Stimulated activated memory B cell treated with anti-CD40 and anti-IgM and Interleukin-4, amounts not matched to agents 10 μg/mL and 1 μg/mL and 100 μg/mL, for 72 hours (primary cell): ENCODE results near the gene KCNK2.

Experiments
- ATAC-seq: fragments of 150-1000 bp; cut with Tn5 transposase; 2 replicates; pipeline ENCODE4 v1.10.0; 2021
- H3K27ac Mint-ChIP-seq: one replicate; pipeline ENCODE4 v1.8.0; 2022; ENCODE audit warnings: mild to moderate bottlenecking, mixed read lengths
- H3K27me3 Mint-ChIP-seq: one replicate; pipeline ENCODE4 v1.8.0; 2022; ENCODE audit warnings: mixed read lengths
- H3K36me3 Mint-ChIP-seq: one replicate; pipeline ENCODE4 v1.8.0; 2022; ENCODE audit warnings: mixed read lengths
- H3K4me1 Mint-ChIP-seq: one replicate; pipeline ENCODE4 v1.8.0; 2022; ENCODE audit warnings: mixed read lengths
- H3K4me3 Mint-ChIP-seq: one replicate; pipeline ENCODE4 v1.8.0; 2022; ENCODE audit warnings: mild to moderate bottlenecking, moderate library complexity, mixed read lengths
- H3K9me3 Mint-ChIP-seq: one replicate; pipeline ENCODE4 v1.8.0; 2022; ENCODE audit warnings: mixed read lengths

KCNK2 gene, protein sequence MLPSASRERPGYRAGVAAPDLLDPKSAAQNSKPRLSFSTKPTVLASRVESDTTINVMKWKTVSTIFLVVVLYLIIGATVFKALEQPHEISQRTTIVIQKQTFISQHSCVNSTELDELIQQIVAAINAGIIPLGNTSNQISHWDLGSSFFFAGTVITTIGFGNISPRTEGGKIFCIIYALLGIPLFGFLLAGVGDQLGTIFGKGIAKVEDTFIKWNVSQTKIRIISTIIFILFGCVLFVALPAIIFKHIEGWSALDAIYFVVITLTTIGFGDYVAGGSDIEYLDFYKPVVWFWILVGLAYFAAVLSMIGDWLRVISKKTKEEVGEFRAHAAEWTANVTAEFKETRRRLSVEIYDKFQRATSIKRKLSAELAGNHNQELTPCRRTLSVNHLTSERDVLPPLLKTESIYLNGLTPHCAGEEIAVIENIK

DNA sequence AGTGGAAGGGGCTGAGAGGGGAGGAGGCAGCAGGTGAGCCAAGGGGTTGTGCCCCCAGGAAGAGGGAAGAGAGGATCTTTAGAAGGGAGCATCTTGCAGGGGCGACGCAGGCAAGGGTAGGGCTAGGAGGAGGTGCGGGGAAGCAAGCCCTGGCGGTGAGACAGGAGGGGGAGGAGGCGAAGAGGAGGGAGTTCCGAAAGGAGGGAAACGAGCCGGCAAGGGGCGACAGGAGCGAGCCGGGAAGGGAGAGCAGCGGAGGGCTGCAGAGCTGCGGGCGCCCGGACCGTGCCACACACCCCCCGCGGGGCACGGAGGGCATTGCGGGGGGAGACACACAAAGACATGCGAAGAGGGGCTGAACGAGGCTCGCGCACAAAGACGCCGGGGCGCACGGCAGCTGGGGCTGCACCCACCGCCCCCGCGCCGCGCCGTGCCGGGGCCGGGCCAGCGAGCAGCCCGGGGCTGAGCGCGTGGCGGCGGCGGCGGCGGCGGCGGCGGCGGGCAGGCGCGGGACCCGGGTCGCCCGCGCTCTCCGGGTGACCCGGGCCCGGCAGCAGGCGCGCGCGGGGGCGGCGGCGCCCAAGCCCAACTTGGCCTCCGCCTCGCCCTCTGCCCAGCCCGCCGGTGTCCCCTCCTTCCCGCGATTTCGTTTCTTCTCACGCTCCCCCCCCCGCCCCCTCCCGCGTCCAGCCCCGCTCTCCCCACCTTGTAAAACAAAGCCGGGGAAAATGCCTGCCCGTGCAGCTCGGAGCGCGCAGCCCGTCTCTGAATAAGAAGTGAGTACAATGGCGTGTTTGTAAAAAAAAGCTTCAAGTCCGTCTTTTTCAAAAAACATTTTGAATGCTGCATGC lies at the start of gene KCNK2:
Gene KCNK2 (plus strand): TSS at position 206 of the 851 bp plus-strand sequence. CDS start 649 bp downstream, outside the sequence.
- H3K4me1 Mint-ChIP-seq, result peaks cover 5% of the 10 kb centered on the region
- H3K36me3 Mint-ChIP-seq, result no peaks in the 10 kb centered on the region
- ATAC-seq, result peak; percentile 18
- no peak within 1 kb of the TSS for H3K4me3 Mint-ChIP-seq
- H3K27ac Mint-ChIP-seq, result no peak within 1 kb of the TSS
- H3K9me3 Mint-ChIP-seq, result peaks cover 4% of the 10 kb centered on the region
- H3K27me3 Mint-ChIP-seq, result peaks cover 47% of the 10 kb centered on the region

DNA sequence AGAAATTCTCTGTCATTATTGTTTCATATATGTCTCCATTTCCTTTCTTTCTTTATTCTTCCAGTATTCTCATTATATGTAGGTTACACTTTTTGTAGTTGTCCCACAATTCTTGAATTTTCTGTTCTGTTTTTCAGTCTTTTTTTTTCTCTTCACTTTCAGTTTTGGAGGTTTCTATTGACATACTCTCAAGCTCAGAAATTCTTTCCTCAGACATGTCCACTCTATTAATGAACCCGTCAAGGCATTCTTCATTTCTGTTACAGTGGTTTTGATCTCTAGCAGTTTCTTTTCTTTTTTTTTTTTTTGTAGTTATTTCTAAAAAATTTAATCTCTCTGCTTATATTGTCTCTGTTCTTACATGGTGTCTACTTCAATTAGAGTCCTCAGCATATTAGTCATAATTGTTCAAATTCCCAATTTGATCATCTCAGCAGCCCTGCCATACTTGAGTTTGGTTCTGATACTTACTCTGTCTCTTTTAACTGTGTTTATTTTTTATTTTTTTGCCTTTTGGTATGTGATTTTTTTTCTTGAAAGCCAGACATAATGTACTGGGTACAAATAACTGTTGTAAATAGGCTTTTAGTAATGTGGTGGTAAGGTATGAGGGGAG lies 49.5 kb upstream of the KCNK2 start:
- no peak for ATAC-seq
- H3K27ac Mint-ChIP-seq, result no peak overlapping the region
- H3K9me3 Mint-ChIP-seq, result peaks cover 2% of the 10 kb centered on the region
- no peaks in the 10 kb centered on the region for H3K4me1 Mint-ChIP-seq
- no peak overlapping the region for H3K4me3 Mint-ChIP-seq
- H3K27me3 Mint-ChIP-seq, result no peaks in the 10 kb centered on the region
- H3K36me3 Mint-ChIP-seq, result no peaks in the 10 kb centered on the region

DNA sequence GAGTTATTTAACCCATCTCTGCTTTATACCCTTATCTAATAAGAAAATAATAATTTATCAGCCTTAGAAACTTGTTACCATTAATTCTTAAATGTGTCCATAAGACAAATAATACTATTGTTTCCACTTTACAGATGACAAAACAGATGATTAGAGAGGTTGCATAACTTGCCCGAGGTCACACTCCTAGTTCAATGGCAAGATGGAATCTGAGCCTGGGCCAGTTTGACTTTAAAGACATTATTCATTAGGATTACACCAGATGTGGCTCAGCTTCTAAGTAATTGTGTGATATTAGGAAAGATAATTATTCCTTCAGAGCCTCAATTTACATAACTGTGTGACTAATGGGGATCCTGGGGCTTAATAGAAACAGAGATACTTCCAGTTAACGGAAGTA lies 42.3 kb upstream of the KCNK2 start:
- no peak for ATAC-seq
- H3K4me3 Mint-ChIP-seq, result no peak overlapping the region
- H3K9me3 Mint-ChIP-seq, result peaks cover 7% of the 10 kb centered on the region
- H3K27ac Mint-ChIP-seq, result no peak overlapping the region
- H3K27me3 Mint-ChIP-seq, result no peaks in the 10 kb centered on the region
- H3K36me3 Mint-ChIP-seq, result no peaks in the 10 kb centered on the region
- H3K4me1 Mint-ChIP-seq, result no peaks in the 10 kb centered on the region

DNA sequence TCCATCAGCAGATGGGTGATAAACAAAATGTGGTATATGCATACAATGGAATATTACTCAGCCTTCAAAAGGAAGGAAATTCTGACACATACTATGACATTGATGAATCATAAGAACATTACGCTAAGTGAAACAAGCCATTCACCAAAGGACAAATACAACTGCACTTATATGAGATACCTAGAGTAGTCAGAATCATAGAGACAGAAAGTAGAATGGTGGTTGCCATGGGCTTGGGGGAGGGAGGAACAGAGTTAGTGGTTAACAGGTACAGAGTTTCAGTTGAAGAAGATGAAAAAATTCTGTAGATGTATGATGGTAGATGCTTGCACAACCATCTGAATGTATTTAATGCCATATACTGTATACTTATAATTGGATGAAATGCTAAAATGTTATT lies 39.1 kb upstream of the KCNK2 start:
- H3K9me3 Mint-ChIP-seq, result peaks cover 7% of the 10 kb centered on the region
- no peaks in the 10 kb centered on the region for H3K36me3 Mint-ChIP-seq
- H3K27me3 Mint-ChIP-seq, result no peaks in the 10 kb centered on the region
- H3K27ac Mint-ChIP-seq, result no peak overlapping the region
- H3K4me1 Mint-ChIP-seq, result no peaks in the 10 kb centered on the region
- no peak overlapping the region for H3K4me3 Mint-ChIP-seq
- ATAC-seq, result no peak

DNA sequence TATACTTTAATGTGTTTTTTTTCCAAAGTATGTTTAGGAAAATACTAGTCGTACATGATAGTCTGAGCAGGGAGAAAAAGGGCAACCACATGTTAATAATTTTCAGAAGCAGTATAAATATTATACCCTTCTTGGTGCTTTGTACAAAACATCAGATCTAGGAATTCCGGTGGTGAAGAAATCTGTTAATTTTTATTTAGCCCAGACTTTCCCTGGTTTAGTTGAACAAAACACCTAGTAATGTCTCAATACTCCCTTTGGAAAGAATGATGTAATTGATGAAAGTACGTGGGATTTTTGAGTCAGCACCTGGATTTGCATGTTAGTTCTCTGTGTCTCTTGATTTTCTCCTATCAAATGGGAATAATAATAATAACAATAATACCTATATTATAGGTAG lies 38.4 kb upstream of the KCNK2 start:
- Mint-ChIP-seq H3K9me3 (peaks cover 7% of the 10 kb centered on the region), H3K4me3 (no peak overlapping the region), H3K27me3 (no peaks in the 10 kb centered on the region), H3K4me1 (no peaks in the 10 kb centered on the region), H3K36me3 (no peaks in the 10 kb centered on the region), H3K27ac (no peak overlapping the region)
- ATAC-seq, result no peak

DNA sequence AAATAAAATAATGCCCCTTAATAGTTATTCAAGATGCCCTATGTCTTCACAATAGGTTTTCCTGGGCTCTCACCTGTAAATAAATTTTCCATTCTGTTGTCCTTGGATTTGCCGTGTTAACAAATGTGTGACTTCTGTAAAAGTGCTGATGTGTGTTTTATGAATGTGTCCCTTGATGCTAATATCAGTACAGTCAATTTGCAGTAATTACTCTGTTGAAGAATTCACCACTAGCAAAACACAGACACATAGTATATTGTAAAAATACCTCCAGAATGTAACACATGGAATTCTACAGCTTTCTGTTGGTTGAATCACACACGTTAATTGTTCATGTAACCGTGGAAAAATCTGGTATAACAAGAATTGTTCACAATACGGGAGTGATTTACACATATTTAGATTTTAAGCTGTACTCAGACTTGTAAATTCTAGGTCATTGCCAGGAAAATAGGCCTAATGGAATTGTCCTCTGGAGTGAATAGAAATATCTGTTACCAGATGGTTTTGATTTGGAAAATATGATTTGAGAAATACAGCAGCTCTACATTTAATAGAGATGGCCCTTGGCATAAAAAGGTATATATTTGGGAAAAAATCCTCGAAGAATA lies 36.7 kb upstream of the KCNK2 start:
- H3K36me3 Mint-ChIP-seq, result no peaks in the 10 kb centered on the region
- peaks cover 7% of the 10 kb centered on the region for H3K9me3 Mint-ChIP-seq
- ATAC-seq, result no peak
- no peaks in the 10 kb centered on the region for H3K27me3 Mint-ChIP-seq
- H3K4me1 Mint-ChIP-seq, result no peaks in the 10 kb centered on the region
- H3K4me3 Mint-ChIP-seq, result no peak overlapping the region
- H3K27ac Mint-ChIP-seq, result no peak overlapping the region

DNA sequence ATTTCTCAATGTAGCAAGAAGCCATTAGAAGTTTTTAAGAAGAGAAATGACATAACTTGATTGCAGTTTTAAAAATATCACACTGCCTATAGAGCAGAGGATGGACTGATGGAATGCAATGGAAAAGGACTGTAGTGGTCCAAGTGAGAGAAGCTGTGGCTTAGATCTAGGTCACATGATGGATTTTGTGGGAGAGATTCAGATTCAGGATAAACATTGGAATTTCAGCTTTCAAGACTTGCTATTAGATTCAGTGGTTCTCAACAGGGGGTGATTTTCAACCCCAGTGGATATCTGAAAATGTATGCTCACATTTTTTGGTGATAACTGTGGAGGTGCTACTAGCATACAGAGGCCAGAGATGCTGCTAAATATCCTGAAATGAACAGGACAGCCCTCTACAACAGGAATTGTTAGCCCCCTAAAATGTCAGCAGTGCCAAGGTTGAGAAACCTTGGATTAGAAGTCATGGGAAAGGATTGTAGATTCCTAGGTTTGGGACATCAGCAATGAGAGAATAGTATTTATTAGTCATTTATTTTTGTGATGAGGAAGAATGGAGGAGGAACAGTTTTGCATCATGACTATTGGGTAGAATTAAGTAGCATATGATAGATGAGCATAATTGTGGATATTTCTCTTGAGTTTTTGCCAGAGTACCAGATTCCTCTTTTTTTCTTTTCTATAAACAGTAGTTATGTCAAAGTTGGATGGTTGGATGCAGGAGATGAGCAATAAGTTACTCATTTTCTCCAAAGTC lies 30.1 kb upstream of the KCNK2 start:
- H3K27me3 Mint-ChIP-seq, result no peaks in the 10 kb centered on the region
- H3K9me3 Mint-ChIP-seq, result no peaks in the 10 kb centered on the region
- H3K4me3 Mint-ChIP-seq, result no peak overlapping the region
- H3K27ac Mint-ChIP-seq, result no peak overlapping the region
- H3K36me3 Mint-ChIP-seq, result no peaks in the 10 kb centered on the region
- no peaks in the 10 kb centered on the region for H3K4me1 Mint-ChIP-seq
- ATAC-seq, result no peak

DNA sequence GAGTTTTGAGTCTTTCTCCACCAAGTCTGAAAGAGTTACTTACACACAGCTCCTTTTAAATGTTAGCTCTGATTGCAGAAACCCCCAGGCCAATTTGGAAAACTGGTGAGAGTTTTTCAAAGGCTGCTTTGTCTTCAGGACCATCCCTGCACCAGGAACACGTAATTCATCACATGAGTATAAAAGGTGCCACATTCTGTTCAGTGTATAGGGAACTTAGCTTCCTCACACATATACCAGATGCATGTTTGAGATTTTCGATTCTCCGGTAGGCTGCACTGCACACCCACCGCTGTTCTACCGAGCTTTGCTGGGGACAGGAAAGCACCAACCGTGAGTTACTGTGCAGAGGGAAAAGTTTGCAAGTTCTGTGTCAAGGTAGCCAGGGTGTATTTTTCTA lies 28.3 kb upstream of the KCNK2 start:
- H3K9me3 Mint-ChIP-seq, result no peaks in the 10 kb centered on the region
- H3K27ac Mint-ChIP-seq, result no peak overlapping the region
- no peaks in the 10 kb centered on the region for H3K36me3 Mint-ChIP-seq
- ATAC-seq, result no peak
- H3K4me1 Mint-ChIP-seq, result no peaks in the 10 kb centered on the region
- H3K4me3 Mint-ChIP-seq, result no peak overlapping the region
- no peaks in the 10 kb centered on the region for H3K27me3 Mint-ChIP-seq

DNA sequence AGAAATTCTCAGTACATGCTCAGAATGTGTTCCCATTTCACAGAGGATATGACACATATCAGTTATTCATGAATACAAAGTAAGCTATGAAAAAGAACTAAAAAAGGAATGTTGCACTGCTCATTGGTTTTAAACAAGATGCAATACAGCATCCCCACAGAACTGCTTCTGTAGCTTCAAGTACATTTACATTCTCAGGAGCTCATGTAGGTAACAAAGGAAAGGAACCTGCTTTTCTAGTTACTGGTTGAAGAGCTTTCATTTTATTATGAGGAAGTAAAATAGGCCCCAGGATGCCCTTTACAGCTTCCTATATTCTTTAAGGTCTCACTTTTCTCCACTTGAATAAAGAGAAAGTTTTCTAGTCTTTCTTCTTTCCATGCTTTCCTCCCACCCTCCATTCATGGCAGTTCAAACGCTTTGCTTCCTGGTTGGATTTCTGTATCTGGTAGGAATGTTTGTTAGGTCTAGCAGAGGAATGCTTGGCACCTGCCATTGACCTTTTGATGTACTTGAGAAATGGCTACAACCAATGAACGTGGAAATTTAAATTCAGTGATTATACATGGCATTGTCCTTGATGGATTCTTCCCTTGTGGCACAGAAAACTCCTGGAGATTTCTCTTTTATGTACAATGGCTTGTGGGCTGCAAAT lies 27.1 kb upstream of the KCNK2 start:
- Mint-ChIP-seq H3K27ac (no peak overlapping the region), H3K36me3 (no peaks in the 10 kb centered on the region), H3K4me1 (no peaks in the 10 kb centered on the region), H3K4me3 (no peak overlapping the region), H3K9me3 (no peaks in the 10 kb centered on the region), H3K27me3 (no peaks in the 10 kb centered on the region)
- no peak for ATAC-seq

DNA sequence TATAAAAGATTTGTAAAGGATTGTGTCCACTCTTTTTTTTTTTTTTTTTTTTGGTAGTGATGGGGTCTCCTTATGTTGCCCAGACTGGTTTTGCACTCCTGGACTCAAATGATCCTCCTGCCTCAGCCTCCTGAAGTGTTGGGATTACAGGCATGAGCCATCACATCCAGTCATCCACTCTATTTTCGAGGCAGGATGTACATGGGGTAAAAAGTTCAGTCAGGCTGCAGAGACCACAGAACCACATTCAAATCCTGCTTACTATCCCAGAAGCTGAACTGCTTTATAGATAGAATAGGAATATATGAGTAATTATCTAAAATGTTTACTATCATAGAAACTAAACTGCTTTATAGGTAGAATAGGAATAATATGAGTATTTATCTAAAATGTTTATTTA lies 26.0 kb upstream of the KCNK2 start:
- H3K4me1 Mint-ChIP-seq, result no peaks in the 10 kb centered on the region
- H3K36me3 Mint-ChIP-seq, result no peaks in the 10 kb centered on the region
- no peak overlapping the region for H3K27ac Mint-ChIP-seq
- H3K9me3 Mint-ChIP-seq, result no peaks in the 10 kb centered on the region
- no peak for ATAC-seq
- no peak overlapping the region for H3K4me3 Mint-ChIP-seq
- no peaks in the 10 kb centered on the region for H3K27me3 Mint-ChIP-seq

DNA sequence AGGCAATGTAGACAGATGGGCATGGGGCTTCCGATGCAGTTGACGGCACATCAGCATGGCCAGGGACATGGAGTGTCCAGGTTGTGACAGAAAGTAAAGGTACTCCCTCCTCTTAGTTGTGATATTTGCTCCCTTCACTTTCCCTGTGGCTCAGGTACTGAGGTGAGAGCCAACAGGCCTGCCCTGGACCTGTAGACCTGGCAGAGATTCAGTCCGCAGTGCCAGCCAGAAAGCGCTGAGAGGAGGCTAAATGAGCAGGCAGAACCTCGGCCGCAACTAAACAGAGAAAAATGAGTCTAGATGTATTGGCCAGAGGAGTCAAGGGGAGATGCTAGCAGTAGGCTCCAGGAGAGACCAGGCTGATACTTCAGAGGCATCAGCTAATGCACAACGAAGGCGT lies 22.6 kb upstream of the KCNK2 start:
- no peaks in the 10 kb centered on the region for H3K27me3 Mint-ChIP-seq
- peaks cover 3% of the 10 kb centered on the region for H3K9me3 Mint-ChIP-seq
- ATAC-seq, result no peak
- no peak overlapping the region for H3K4me3 Mint-ChIP-seq
- no peaks in the 10 kb centered on the region for H3K36me3 Mint-ChIP-seq
- H3K27ac Mint-ChIP-seq, result no peak overlapping the region
- no peaks in the 10 kb centered on the region for H3K4me1 Mint-ChIP-seq

DNA sequence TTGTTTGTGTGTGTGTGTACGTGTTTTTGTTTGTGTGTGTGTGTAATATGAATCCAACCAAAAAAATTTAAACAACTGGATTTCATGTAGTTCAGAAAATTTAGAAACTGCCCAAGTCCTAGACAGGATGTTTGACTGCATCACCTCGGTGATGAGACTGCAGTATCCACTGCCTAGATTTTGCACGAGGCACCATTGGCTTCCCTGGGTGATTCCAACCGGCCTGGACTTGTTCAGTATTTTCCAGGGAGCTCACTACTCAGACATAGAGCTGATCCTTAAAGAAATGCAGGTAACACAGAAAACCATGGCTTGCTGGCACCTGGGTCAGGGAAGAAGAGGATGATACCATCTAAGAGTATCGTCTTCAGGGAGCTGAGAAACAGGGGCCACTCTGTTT lies 18.2 kb upstream of the KCNK2 start:
- no peaks in the 10 kb centered on the region for H3K36me3 Mint-ChIP-seq
- H3K9me3 Mint-ChIP-seq, result peaks cover 3% of the 10 kb centered on the region
- H3K4me1 Mint-ChIP-seq, result no peaks in the 10 kb centered on the region
- no peak overlapping the region for H3K27ac Mint-ChIP-seq
- no peaks in the 10 kb centered on the region for H3K27me3 Mint-ChIP-seq
- H3K4me3 Mint-ChIP-seq, result no peak overlapping the region
- ATAC-seq, result no peak

DNA sequence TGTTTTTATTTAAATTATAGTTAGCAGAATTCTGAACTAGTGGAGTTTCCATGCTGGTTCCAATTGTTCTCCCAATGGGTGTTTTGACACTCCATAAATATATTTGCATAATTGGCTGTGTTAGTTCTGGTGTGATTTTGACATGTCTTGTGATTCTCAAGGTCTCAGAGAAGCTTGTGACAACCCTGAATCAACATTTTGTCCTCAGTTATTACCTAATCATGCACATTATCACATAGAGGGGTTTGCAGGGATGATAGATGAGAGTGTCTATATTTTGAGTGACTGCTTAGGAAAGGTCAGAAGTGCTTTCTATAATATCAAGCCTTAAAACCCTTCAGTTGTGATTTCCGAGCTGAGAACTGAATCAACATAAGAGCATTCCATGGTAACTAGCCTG lies 11.5 kb upstream of the KCNK2 start:
- no peaks in the 10 kb centered on the region for H3K36me3 Mint-ChIP-seq
- ATAC-seq, result no peak
- no peaks in the 10 kb centered on the region for H3K4me1 Mint-ChIP-seq
- no peaks in the 10 kb centered on the region for H3K9me3 Mint-ChIP-seq
- H3K27me3 Mint-ChIP-seq, result no peaks in the 10 kb centered on the region
- no peak overlapping the region for H3K27ac Mint-ChIP-seq
- H3K4me3 Mint-ChIP-seq, result no peak overlapping the region

DNA sequence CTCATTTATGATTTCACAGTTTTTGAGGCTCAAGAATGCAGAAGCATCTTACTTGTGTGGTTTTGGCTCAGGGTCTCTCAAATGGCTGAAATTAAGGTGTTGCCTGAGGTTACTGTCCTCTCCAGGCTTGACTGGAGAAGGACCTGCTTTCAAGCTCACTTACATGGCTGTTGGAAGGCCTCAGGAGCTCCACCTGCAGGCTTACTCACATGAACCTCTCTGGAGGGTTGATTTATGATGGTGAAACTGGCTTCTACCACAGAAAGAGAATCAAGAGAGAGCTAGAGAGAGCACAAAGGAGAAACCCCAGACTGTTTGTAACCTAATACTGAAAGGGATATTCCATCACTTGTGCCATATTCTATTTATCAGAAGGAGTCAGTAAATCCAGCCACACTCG lies 6.2 kb upstream of the KCNK2 start:
- H3K27me3 Mint-ChIP-seq, result peaks cover 7% of the 10 kb centered on the region
- H3K4me3 Mint-ChIP-seq, result no peak overlapping the region
- H3K4me1 Mint-ChIP-seq, result no peaks in the 10 kb centered on the region
- no peaks in the 10 kb centered on the region for H3K36me3 Mint-ChIP-seq
- ATAC-seq, result no peak
- peaks cover 3% of the 10 kb centered on the region for H3K9me3 Mint-ChIP-seq
- no peak overlapping the region for H3K27ac Mint-ChIP-seq
